ENCODE results near the gene CNTNAP5. TPM values are rescaled to one million over a fixed set of nuclear protein-coding genes. Genes with fewer than 3 reads are reported as not detected.

CNTNAP5 gene
- total and polyA plus RNA-seq, 9 of the 15 experiments (the other 6 are each of a cell fraction or from before 2014, with no cell fraction given) = not detected

DNA sequence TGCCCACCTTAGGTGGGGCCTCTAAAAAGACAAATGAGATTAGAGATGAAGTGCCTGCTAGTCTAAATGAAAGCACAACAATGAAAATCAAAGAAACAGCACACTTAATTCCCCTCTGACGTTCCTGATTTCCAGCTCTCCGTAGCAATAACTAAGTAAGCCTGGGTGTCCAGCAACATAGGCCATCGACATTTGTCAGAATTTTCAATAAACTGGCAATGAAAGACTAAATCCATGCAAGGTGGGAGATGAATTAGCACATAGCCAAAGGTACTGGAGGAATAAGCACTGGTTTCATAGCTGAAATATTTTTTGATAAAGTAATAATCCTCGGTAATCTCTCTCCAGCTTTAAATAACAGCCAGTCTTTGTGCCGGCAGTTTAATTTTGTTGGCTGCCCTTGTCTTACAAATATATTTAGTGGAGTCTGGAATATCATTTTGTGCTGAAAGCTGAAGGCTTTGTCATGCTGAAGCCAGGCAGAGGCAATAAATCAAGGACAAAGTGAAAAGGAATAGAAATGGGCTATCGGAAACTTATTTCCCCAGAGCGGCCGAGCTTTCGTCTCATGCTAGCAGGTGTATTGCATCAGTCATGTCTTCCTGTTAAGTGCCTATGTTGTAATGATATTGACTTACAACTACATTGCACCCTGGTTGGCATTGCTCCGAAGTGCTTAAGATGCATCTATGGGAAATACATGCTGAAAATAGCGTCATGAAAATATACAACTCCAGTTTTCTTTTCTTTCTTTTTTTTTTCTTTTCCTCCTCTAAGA is 790.1 kb downstream of the CNTNAP5 start:
- no peaks in the 10 kb centered on the region for H3K4me1 ChIP-seq (replicated peaks in 1 of 2; ENCODE audit: control insufficient read depth in 2 of 2, insufficient read depth in 2 of 2, low read length in 2 of 2)
- no peaks in the 10 kb centered on the region for H3K9me3 ChIP-seq (replicated peaks; ENCODE audit: control insufficient read depth, insufficient read depth, low read depth, low read length)
- H4K20me1 ChIP-seq (replicated peaks; ENCODE audit: control insufficient read depth, insufficient read depth, low read length) = no peaks in the 10 kb centered on the region
- H3K79me2 ChIP-seq (ENCODE audit: control insufficient read depth, insufficient read depth, low read length) = no peaks in the 10 kb centered on the region
- no peak overlapping the region for H3K4me3 ChIP-seq
- FAIRE-seq (no peak), DNase-seq (ENCODE audit: extremely low read depth in 1 of 4, low spot score in 3 of 4) (no peak), ATAC-seq (no peak)
- no peaks in the 10 kb centered on the region for H3K9me1 ChIP-seq (ENCODE audit: control insufficient read depth, insufficient read depth, low read length)
- H2AFZ ChIP-seq (ENCODE audit: low read depth, low read length) = no peak overlapping the region
- H3K36me3 ChIP-seq (ENCODE audit: control insufficient read depth, insufficient read depth, low read length) = no peaks in the 10 kb centered on the region
- POLR2A ChIA-PET = no interaction called here
- 3% methylated on average over 11 of the region's 11 CpGs for WGBS (ENCODE audit: insufficient coverage, low coverage, missing lambda C conversion rate)
- H3K9ac ChIP-seq (ENCODE audit: insufficient read depth in 1 of 2, low read depth in 2 of 2, low read length in 2 of 2) = no peak overlapping the region
- no peaks in the 10 kb centered on the region for H3K27me3 ChIP-seq (ENCODE audit: control insufficient read depth in 2 of 2, insufficient read depth in 2 of 2, low read length in 2 of 2)
- BruUV-seq (replicated peaks) = no TSS peak
- CTCF ChIA-PET (ENCODE audit: low intra/inter-chr PET ratio) = no interaction called here
- intact Hi-C loops (cut with micrococcal nuclease) = no loop called here
- in situ Hi-C loops (cut with MboI) = no loop called here
- no peak overlapping the region for H3K27ac ChIP-seq (ENCODE audit: extremely low read depth, low read depth, low read length)
- no peak overlapping the region for H3K4me2 ChIP-seq (ENCODE audit: insufficient read depth, low read length)
- TF ChIP-seq ERF (CRISPR knock-in tag; IDR thresholded peaks at IDR 0.05) (no peak), NFE2 (IDR thresholded peaks at IDR 0.05; ENCODE audit: low read depth) (no peak), CBFB (CRISPR knock-in tag; IDR thresholded peaks at IDR 0.05) (no peak), KAT7 (CRISPR knock-in tag; IDR thresholded peaks at IDR 0.05; ENCODE audit: borderline replicate concordance) (no peak), POLR2AphosphoS5 (IDR thresholded peaks at IDR 0.05; ENCODE audit: control insufficient read depth, insufficient read depth, low read depth, low read length) (no peak), PURB (CRISPR knock-in tag; IDR thresholded peaks at IDR 0.05; ENCODE audit: low read depth) (no peak), ZNF75A (CRISPR knock-in tag; IDR thresholded peaks at IDR 0.05) (no peak), ZNF41 (CRISPR knock-in tag; conservative IDR thresholded peaks at IDR 0.05) (no peak)
- TF ChIP-seq, protein P1, sequence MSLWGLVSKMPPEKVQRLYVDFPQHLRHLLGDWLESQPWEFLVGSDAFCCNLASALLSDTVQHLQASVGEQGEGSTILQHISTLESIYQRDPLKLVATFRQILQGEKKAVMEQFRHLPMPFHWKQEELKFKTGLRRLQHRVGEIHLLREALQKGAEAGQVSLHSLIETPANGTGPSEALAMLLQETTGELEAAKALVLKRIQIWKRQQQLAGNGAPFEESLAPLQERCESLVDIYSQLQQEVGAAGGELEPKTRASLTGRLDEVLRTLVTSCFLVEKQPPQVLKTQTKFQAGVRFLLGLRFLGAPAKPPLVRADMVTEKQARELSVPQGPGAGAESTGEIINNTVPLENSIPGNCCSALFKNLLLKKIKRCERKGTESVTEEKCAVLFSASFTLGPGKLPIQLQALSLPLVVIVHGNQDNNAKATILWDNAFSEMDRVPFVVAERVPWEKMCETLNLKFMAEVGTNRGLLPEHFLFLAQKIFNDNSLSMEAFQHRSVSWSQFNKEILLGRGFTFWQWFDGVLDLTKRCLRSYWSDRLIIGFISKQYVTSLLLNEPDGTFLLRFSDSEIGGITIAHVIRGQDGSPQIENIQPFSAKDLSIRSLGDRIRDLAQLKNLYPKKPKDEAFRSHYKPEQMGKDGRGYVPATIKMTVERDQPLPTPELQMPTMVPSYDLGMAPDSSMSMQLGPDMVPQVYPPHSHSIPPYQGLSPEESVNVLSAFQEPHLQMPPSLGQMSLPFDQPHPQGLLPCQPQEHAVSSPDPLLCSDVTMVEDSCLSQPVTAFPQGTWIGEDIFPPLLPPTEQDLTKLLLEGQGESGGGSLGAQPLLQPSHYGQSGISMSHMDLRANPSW (CRISPR knock-in tag; IDR thresholded peaks at IDR 0.05) = no peak

Data from K562 (cell line).